ENCODE results near the gene PKD2L2.
"Not testable (repeated sequence)": the region's sequence is repeated elsewhere in the genome, so short reads cannot be mapped to it uniquely, and the experiment has no call there.

The PKD2L2 gene

DNA sequence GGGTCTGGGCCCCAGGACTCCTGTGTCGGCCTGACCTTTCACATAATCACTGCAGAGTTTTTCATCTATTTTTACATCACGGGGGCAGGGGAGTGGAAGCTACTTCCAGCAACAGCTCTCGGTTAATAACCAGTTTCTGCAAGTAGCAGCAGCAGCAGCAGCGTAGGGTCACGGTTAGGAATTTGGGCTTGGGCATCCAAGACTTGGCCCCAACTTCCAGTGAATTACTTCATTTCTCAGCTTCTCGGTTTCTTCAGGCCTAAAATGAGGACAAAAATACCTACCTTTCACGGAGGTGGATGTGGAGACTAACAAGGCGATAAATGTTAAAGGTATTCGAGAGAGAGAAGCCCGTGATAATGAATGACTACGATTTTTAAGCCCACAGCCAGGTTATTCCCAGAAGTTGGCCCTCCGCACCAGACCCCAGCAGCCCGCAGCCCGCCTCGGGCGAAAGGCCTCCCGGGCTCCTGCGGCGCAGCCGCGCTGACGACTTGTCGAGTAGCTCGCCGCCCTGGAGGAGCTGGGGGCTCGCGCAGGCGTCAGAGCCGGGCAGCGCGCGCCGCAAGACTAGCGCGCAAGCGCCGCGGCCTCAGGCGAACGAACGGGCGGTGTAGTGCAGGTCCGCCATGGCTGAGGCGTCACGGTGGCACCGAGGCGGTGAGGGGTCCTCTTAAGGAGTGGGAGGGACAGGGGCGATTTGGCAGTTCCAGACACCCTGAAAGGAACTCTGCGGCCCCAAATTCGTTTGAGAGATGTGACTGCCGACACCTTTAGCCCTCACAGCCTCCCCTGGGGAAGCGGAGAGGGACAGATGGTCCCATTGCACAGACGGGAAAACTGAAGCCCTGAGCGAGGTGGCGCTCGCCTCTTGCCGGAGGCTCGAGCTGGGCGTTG is at the start of gene PKD2L2:
PKD2L2 (plus strand) TSS at position 595 of the 897 bp plus-strand sequence; CDS start at position 630, 35 bp downstream.
- no peak for DNase-seq

GRCh38 chr5:137842296-137842695 is 47.0 kb upstream of the PKD2L2 start:
- no peak for DNase-seq

DNA sequence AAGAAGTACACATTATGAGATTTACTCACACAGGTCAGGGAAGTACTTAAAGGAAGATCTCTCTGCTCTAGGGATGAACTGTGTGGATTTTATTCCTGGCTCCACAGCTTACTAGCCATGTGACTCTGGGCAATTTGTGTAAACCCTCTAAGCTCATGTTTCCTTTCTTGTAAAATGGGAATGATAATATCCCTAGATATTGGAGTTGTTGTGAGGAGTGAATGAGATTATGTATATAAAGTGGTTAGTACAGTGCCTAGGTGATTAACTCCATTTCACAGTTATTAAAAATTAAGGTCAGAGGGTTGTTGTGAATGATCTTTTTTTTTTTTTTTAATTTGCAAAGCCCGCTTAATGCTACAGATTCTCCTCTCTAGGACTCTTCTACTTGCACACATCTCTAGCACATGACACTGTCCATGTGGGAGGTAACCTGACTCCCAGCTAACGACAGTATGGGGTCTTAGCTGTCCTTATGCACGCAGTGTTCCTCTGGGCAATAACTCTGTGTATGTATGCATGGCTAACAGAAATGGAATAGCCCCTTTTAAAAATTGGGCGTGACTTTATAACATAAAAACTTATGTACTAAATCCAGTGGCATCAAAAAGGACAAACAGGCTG is 45.5 kb upstream of the PKD2L2 start:
- DNase-seq, result no peak

DNA sequence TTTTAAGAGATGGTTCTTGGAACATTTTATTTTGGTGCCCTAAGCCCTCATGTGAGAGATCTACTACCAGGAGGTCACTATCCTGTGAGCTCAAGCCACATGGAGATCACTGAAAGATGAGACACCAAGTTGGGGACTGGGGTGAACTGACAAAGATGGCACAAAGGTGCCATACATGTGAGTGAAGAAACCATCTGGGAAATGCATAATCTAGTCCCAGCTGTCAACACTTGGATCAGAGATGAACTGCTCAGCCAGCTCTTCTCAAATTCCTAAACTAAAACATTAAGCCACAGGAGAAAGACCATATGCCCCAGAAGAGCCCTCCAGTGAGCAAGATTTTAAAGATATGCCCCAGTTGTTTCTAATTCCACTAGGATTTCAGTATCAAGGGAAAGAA is 43.8 kb upstream of the PKD2L2 start:
- DNase-seq, result no peak

GRCh38 chr5:137847687-137848086 is 41.6 kb upstream of the PKD2L2 start:
- no peak for DNase-seq

- not testable (repeated sequence) for DNase-seq
These were observed 36.1 kb upstream of the PKD2L2 start for GRCh38 chr5:137853165-137853564.

GRCh38 chr5:137856201-137856600 is 33.1 kb upstream of the PKD2L2 start:
- no peak for DNase-seq

DNA sequence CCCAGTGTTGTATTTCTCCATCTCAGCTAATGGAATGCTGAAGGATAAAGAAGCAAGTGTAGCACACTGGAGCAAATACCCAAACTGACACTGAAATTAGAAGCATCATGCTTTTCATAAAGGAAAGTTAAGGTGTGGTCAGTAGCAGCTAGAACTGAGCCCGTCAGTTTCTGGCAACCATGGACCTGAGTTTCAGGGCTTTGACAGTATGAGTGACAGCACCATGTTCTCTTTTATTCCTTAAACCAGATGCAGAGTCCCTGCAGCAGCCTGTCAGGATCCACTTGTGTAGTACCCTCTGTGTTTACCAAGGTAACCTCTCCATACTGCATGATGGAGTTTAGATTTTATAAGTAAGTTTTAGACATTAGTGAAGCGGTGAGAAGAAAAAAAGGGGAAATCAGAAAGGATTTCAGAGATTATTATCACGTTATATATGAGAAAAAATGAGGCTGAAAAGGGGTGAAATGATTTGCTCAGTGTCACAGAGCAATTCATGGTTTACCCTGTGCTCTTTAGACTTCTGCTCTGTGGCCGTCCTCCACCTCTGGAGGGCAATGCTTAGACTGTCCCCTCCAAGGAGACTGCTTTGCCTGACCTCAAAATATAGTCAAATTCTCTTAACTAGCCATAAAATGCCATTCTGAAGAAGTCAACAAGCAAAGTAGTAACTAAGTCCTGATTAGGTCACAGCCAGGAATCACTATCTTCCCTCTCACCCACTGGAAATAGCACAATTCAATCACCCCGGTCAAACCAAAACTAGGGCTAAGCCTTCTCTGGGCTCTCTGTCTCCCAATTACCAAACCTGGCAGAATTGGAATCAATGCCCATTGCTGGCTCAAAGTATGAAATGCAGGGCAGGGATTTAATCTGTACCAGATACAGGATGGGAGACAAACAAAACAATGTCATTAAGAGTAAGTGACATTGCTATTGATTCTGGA is 32.1 kb upstream of the PKD2L2 start:
- DNase-seq, result no peak

- no peak for DNase-seq
These were observed 30.9 kb upstream of the PKD2L2 start for GRCh38 chr5:137858223-137858916.

DNA sequence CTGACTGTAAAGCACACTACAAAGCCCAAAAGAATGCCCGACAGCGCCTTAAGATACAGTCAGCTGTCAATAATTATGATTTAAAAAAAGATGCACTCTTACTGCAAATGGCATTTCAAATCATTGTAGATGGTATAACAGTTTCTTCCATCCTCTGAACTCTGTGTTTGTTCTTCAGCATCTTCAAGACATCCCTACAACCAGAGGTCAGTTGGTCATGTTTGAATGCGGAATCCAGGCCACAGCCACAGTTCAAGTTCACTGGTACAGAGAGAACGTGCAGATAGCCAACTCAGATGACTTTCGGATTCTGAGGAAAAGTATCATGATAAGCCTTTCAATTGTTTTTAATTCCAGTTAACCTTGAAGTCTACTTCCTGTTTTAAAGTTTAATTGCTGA is 30.3 kb upstream of the PKD2L2 start:
- DNase-seq, result no peak

GRCh38 chr5:137862251-137862650 is 27.0 kb upstream of the PKD2L2 start:
- DNase-seq, result no peak

GRCh38 chr5:137863653-137864052 is 25.6 kb upstream of the PKD2L2 start:
- not testable (repeated sequence) for DNase-seq

- no peak for DNase-seq
These were observed 22.5 kb upstream of the PKD2L2 start for GRCh38 chr5:137866541-137867388.

DNA sequence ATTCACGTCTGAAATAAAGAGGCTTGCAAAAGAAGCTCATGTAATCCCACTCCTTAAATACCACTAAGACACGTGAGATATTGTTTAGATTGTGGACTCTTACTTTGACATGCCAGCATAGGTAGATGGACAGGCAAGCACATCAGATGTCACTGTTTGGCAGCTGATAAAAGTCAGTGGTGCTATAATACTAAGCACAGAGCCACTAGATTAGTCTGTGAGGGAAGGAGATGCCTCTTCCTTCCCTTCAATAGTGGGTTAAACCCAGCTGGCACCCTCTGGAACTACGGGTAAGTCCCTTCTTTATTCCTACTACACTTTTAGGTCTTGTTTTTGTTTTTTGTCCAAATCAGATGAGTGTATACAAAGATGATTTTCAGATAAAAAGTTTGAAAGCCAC is 21.6 kb upstream of the PKD2L2 start, which contains the start of gene MYOT:
MYOT (plus strand) TSS at position 197 of the 400 bp plus-strand sequence. CDS start 2,792 bp downstream, outside the sequence.
- no peak for DNase-seq

DNA sequence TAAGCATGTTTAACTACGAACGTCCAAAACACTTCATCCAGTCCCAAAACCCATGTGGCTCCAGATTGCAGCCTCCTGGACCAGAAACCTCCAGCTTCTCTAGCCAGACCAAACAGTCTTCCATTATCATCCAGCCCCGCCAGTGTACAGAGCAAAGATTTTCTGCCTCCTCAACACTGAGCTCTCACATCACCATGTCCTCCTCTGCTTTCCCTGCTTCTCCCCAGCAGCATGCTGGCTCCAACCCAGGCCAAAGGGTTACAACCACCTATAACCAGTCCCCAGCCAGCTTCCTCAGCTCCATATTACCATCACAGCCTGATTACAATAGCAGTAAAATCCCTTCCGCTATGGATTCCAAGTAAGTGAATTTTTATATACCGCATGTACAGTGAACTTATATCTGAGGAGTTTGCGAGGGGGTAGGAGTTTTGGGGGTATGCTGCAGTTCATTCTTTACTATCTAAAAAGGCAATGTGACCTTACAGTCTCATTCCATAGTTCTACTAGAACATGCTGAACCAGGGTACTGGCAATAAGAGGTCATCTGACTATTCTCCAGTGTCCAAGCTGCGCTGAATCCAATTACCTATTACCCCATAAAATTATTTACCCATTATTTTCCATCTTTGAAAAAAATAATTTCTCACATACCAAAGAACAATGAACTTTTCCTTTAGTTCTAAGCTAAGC is 18.5 kb upstream of the PKD2L2 start:
- no peak for DNase-seq

GRCh38 chr5:137871571-137871970 is 17.7 kb upstream of the PKD2L2 start:
- DNase-seq, result no peak

- no peak for DNase-seq
These were observed 16.8 kb upstream of the PKD2L2 start for GRCh38 chr5:137872466-137872865.

- no peak for DNase-seq
These were observed 13.2 kb upstream of the PKD2L2 start for GRCh38 chr5:137876101-137876500.

DNA sequence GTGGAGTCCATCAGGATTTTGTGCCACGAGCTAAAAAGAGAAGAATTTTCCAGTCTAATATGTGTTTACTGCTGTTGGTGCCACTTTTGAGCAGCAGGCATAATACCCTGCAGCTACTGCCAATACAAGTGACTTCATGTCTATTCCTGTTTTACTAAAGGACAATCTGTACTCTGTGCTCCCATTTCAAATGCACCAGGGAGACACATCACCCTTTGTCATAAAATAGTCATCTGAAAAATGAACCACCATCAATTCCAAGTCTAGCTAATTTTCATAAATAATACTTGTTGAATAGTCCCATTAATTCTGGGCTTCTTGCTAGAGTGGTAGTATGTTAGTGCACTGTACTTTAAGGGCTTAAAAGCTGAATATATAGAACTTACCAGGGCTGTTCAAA is 8.9 kb upstream of the PKD2L2 start:
- no peak for DNase-seq

DNA sequence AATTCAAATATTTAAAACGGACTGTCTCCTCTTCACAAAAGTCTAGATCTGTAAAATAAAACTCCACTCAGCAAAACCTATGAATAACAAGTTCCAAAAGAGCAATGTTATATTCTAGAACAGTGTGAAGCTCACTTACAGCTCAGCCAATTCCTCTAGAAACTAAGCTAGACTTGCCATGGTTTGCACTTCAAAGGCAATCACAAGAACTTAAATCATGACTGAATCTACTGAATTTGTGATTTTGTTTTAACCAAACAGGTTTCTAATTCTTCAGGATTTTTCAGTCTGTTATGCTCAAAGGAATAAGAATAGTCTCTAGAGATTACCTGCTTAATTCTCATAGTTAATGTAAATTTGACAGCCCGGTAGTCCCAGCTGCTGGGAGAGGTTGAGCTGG is 1.4 kb upstream of the PKD2L2 start:
- no peak for DNase-seq

DNA sequence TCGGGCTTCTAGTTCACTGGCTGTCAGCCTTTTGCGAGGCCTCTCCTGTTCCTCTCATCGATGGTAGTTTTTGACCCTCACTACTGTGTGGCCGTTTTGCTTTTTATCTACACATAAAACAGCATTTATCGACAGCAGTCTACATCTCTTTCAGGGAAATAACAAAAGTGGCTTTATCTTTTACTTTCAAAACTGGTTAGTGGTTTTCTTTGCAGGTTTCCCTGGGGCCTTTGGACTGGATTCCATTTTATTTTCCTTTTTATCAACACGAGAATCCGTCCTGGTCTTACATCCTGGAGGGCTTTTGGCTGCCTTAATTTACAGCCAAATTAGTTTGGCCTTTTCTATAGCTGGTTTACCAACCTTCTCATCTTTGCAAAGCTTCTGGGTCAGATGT is 793 bp upstream of the PKD2L2 start:
- DNase-seq, result no peak

All from NCI-H446 treated with DMSO at 0.1 percent for 48 hours (cell line).